ENCODE data around the gene UVSSA. TPM values are rescaled to one million over a fixed set of nuclear protein-coding genes. Genes with fewer than 3 reads are reported as not detected.

UVSSA gene
- total and polyA plus RNA-seq, 2 donors (not counting 1 experiment from before 2014, with no cell fraction given): 34.6 to 40.5 TPM

GRCh38 chr4:1310796-1311631 lies 36.0 kb upstream of the UVSSA start:
- Mint-ChIP-seq H3K9me3 (ENCODE audit: insufficient read depth) (no peaks in the 10 kb centered on the region), H3K4me3 (no peak overlapping the region), H3K27ac (no peak overlapping the region), H3K4me1 (peaks cover 45% of the 10 kb centered on the region), H3K27me3 (no peaks in the 10 kb centered on the region)
- intact Hi-C loops (cut with micrococcal nuclease): no loop called here
- no peak overlapping the region for H3K4me2 ChIP-seq (replicated peaks; ENCODE audit: low read depth, low read length, poor library complexity, severe bottlenecking)
- ChIA-PET POLR2A (no interaction called here), CTCF (no interaction called here)
- no peak overlapping the region for H3K9ac ChIP-seq (ENCODE audit: low read length)
- H3K36me3 ChIP-seq (replicated peaks in 1 of 2; ENCODE audit: control extremely low read depth in 1 of 2, control insufficient read depth in 1 of 2, extremely low read depth in 1 of 2, insufficient read depth in 2 of 2, low read length in 1 of 2): peaks cover 0 to 39% of the 10 kb centered on the region in 2 experiments
- H4K20me1 ChIP-seq (ENCODE audit: control insufficient read depth, insufficient read depth, low read length, poor library complexity, severe bottlenecking): peaks cover 88% of the 10 kb centered on the region
- H3K27me3 ChIP-seq (replicated peaks in 1 of 4; ENCODE audit: control extremely low read depth in 1 of 4, control insufficient read depth in 3 of 4, insufficient read depth in 4 of 4, low read length in 3 of 4): no peaks in the 10 kb centered on the region
- peaks cover 18 to 34% of the 10 kb centered on the region in 2 donors for H3K4me1 ChIP-seq (ENCODE audit: control insufficient read depth in 2 of 2, insufficient read depth in 2 of 2, low read length in 2 of 2)
- TF ChIP-seq EZH2 (IDR thresholded peaks at IDR 0.05; ENCODE audit: borderline replicate concordance, insufficient read depth, low read depth, low read length, poor library complexity, severe bottlenecking) (no peak), CTCF (IDR thresholded peaks at IDR 0.05) (no peak)
- no peak for ATAC-seq (ENCODE audit: low read depth)
- no peak for DNase-seq
- H3K4me3 ChIP-seq (ENCODE audit: control extremely low read depth in 1 of 5, extremely low read depth in 1 of 5, insufficient read depth in 1 of 5, low read depth in 2 of 5, low read length in 4 of 5): no peak overlapping the region
- H3K79me2 ChIP-seq (ENCODE audit: control insufficient read depth, insufficient read depth, low read length): peaks cover 81% of the 10 kb centered on the region
- H3K9me3 ChIP-seq (ENCODE audit: control extremely low read depth in 1 of 3, control insufficient read depth in 2 of 3, insufficient read depth in 1 of 3, low read length in 2 of 3): peaks cover 0 to 5% (median 0%) of the 10 kb centered on the region in 3 donors
- H3K27ac ChIP-seq (ENCODE audit: low read length in 2 of 2): no peak overlapping the region
- 91% methylated on average over 46 of the region's 49 CpGs for WGBS (ENCODE audit: insufficient coverage)
- H2AFZ ChIP-seq (ENCODE audit: insufficient read depth, low read depth, low read length, poor library complexity, severe bottlenecking): no peak overlapping the region

All from B cell (primary cell).